ENCODE results near the gene DCAF11.

GRCh38 chr14:24160499-24160849, 45.9 kb downstream of the DCAF11 start:
- TF ChIP-seq CTCF (conservative IDR thresholded peaks at IDR 0.05; ENCODE audit: low read depth, low read length) (no peak), EZH2phosphoT487 (IDR thresholded peaks at IDR 0.05; ENCODE audit: borderline replicate concordance, low read length) (no peak), EZH2 (IDR thresholded peaks at IDR 0.05; ENCODE audit: low read length, unreplicated experiment) (no peak)
